ENCODE data around the gene LCN12.

The LCN12 gene

GRCh38 chr9:136974817-136975535 lies 22.9 kb downstream of the LCN12 start:
- DNase-seq (ENCODE audit: low spot score) = no peak

DNA sequence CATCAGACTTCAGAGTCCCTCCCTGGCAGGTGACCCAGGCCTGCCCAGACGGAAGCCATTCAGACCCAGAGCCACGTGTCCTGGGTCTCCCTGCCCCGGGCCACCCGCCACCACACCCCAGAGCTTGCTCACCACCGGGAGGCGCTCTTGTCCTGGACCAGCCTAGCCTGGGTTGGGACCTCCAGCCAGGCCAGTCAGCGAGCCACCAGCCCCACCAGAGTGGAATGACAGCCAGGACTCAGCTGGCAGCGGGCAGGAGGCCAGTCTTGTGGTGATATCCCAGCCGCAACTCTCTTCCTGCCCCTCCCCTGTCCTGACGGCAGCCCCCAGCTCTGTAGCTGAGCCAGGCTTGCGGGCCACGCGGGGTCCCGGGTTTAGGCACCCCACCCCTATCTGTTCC lies 23.6 kb downstream of the LCN12 start:
- no peak for DNase-seq (ENCODE audit: low spot score)

DNA sequence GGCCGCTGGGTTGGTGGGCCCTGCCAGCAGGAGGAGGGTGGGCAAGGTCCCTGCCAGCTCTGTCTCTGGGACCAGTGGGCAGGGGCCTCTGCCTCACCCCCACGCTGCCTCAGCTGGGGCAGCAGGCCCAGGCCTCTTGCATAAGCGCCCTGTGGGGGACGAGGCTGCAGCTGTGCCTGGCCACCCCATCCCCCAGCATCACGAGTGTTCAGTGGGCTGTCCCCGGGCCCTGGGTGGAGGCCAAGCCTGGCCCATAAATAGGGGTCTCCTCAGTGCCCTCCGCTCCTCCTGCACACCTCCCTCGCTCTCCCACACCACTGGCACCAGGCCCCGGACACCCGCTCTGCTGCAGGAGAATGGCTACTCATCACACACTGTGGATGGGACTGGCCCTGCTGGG lies 25.1 kb downstream of the LCN12 start, which contains the start of gene PTGDS:
Gene PTGDS (plus strand): TSS at position 282 of the 400 bp plus-strand sequence. CDS start 75 bp downstream, at position 357.
- DNase-seq (ENCODE audit: low spot score) = no peak

- no peak for DNase-seq (ENCODE audit: low spot score)
Observed at GRCh38 chr9:136977649-136978072, 25.6 kb downstream of the LCN12 start.

GRCh38 chr9:136978073-136978864 lies 26.2 kb downstream of the LCN12 start:
- peak; percentile 62 for DNase-seq (ENCODE audit: low spot score)

- no peak for DNase-seq (ENCODE audit: low spot score)
Observed at GRCh38 chr9:136978865-136979544, 26.9 kb downstream of the LCN12 start.

DNA sequence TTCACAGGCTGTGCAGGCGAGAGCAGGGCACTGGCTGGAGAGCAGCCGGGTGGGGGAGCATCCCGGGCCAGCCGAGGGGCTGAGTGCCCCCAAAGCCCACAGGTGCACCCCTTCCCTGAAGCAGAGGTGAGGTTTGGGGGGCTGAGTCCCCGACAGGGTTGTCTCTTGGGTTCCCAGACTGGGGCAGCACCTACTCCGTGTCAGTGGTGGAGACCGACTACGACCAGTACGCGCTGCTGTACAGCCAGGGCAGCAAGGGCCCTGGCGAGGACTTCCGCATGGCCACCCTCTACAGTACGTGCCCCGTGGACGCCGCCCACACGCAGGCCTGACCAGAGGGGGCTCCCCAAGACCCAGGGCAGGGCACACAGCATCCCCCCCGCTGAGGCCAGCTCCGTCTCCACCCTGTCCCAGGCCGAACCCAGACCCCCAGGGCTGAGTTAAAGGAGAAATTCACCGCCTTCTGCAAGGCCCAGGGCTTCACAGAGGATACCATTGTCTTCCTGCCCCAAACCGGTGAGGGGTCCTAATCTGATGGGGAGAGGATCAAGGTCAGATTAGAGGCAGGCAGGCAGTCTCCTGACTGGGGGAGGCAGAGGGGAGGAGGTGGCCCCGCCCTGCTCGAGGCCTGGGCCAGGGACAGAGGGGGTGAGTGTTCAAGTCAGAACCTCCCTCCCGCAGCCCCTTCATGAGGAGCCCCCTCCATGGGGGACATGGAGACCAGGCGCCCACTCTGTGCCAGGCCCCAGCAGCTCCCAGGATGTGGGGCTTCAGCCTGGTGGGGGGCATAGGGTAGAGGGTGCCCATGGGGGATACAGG lies 27.9 kb downstream of the LCN12 start:
- DNase-seq (ENCODE audit: low spot score) = no peak

DNA sequence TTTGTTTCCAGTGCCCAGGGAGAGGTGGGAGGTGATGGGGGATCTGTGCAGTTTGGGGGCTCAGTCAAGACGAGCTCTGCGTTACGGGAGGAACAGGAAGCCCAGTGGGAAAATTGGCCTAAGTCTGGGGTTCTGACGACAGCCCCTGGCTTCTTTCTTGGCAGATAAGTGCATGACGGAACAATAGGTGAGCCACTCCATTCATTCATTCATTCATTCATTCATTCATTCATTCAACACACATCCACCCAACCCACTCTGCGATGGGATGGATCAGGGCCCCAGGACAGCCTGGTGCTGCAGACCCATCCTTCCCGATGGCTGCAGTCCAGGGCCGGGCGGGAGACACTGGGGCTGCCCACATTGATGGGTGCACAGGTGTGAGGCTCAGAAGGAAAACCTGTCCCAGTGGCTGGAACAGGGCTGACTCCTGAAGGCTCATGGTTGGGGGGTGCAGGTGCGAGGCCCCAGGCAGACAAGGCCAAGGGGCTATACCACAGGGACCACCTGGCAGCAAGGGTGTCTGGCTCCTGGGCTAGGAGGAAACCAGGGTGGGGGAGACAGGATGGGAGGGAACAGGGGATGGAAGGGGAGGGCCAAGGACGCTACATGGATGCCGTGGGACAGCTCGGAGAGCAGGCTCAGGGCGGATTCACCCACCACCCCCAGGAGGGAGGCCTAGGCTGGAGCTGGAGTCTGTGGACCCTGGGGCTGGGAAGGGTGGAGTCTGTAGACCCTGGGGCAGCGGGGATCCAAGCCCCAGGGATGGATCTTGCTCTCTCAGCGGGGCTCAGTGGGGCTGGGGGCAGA lies 28.8 kb downstream of the LCN12 start:
- no peak for DNase-seq (ENCODE audit: low spot score)

DNA sequence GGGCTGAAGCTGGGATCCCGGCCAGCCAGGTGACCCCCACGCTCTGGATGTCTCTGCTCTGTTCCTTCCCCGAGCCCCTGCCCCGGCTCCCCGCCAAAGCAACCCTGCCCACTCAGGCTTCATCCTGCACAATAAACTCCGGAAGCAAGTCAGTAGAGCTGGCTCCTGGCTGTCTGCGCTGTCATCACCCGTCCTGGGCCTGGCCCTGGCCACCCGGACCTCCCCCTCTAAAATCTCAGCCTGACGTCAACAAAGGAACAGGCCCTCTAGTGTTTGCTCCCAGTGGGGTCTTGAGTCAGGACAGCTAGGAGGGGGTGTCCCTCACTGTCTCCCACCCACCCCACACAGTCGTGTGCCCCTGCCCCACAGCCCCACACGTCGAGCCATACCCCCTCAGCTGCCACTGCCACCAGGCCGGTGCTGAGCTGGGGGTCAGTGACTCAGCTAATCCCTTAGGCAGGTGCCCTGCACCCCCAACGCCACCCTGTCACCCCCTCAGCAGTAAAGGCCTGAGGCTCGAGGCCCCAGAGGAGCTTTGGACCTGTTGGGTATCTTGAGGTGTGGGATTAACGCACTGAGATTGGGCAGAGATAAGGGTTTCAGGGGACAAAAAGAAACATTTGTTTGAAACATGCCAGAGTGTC lies 29.6 kb downstream of the LCN12 start:
- DNase-seq (ENCODE audit: low spot score) = no peak

GRCh38 chr9:136982232-136983051 lies 30.4 kb downstream of the LCN12 start, which contains the start of gene LCNL1:
TSS of gene LCNL1 (plus strand) at chr9:136982993. CDS start at chr9:136983587, 594 bp downstream.
- no peak for DNase-seq (ENCODE audit: low spot score)

GRCh38 chr9:136983167-136983566 lies 31.1 kb downstream of the LCN12 start:
- DNase-seq (ENCODE audit: low spot score) = no peak

GRCh38 chr9:136983656-136984314 lies 31.7 kb downstream of the LCN12 start:
- no peak for DNase-seq (ENCODE audit: low spot score)

GRCh38 chr9:136984464-136985026 lies 32.5 kb downstream of the LCN12 start:
- DNase-seq (ENCODE audit: low spot score) = no peak

GRCh38 chr9:136985027-136985602 lies 33.0 kb downstream of the LCN12 start:
- no peak for DNase-seq (ENCODE audit: low spot score)

GRCh38 chr9:136985853-136986252 lies 33.8 kb downstream of the LCN12 start:
- no peak for DNase-seq (ENCODE audit: low spot score)

DNA sequence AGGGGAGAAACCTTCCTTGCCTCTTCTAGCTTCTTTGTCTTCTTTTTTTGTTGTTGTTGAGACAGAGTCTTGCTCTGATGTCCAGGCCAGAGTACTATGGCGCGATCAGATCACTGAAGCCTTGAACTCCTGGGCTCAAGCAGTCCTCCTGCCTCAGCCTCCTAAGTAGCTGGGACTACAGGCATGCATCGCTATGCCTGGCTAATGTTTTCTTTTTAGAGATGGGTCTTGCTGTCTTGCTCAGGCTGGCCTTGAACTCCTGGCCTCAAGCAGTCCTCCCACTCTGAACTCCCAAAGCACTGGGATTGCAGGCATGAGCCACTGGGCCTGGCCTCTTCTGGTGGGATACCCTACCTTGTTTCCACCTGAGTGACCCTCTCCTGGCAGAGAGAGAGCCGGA lies 36.8 kb downstream of the LCN12 start:
- DNase-seq (ENCODE audit: low spot score) = no peak

GRCh38 chr9:136990242-136990911 lies 38.3 kb downstream of the LCN12 start:
- no peak for DNase-seq (ENCODE audit: low spot score)
